HCT116 (cell line): ENCODE data around the gene CPA5.

Experiments
- CEBPB ChIP-seq: IDR thresholded peaks from 2 replicates; pipeline ENCODE4 v1.6.1; 2012; ENCODE audit warnings: low read depth
- CTCF ChIP-seq, 3 experiments: fragments of 200-600 bp in 1 of 3; sonication (generic) in 1 of 3; IDR thresholded peaks in 2 of 3; conservative IDR thresholded peaks in 1 of 3; 2 replicates each; pipeline ENCODE4 v1.5.1; 2012 to 2017; ENCODE audit warnings: low read depth in 2 of 3, low read length in 2 of 3, antibody characterized with exemption in 1 of 3, borderline replicate concordance in 1 of 3, control low read depth in 1 of 3, mild to moderate bottlenecking in 1 of 3, mixed read lengths in 1 of 3, mixed run types in 1 of 3, moderate library complexity in 1 of 3; ENCODE audit not compliant: insufficient read depth in 1 of 3
- EZH2 ChIP-seq: fragments of 200-600 bp; sonication (generic); IDR thresholded peaks from 2 replicates; pipeline ENCODE4 v1.6.1; 2017; ENCODE audit warnings: antibody characterized with exemption, mixed run types
- POLR2A ChIP-seq: IDR thresholded peaks from 2 replicates; pipeline ENCODE4 v1.7.0; 2011; ENCODE audit warnings: borderline replicate concordance; ENCODE audit not compliant: insufficient read depth, insufficient read length; ENCODE audit errors: extremely low read depth
- REST ChIP-seq: IDR thresholded peaks from 2 replicates; pipeline ENCODE4 v1.6.1; 2012; ENCODE audit warnings: low read depth

GRCh38 chr7:130362251-130362816 lies 17.7 kb downstream of the CPA5 start:
- TF ChIP-seq CTCF (IDR thresholded peaks at IDR 0.05 in 2 of 3, conservative IDR thresholded peaks at IDR 0.05 in 1 of 3; ENCODE audit: borderline replicate concordance in 1 of 3, insufficient read depth in 1 of 3, low read depth in 2 of 3, low read length in 2 of 3) (no peak), EZH2 (no peak), POLR2A (no peak), REST (no peak), CEBPB (no peak)
